ENCODE results near the gene CNGB1.

CNGB1 gene

GRCh38 chr16:57967916-57968315 is 3.0 kb downstream of the CNGB1 start:
- TF ChIP-seq NFIC (IDR thresholded peaks at IDR 0.05) (no peak), YY1 (IDR thresholded peaks at IDR 0.05; ENCODE audit: low read depth) (no peak), ZBTB7A (IDR thresholded peaks at IDR 0.05; ENCODE audit: low read depth) (no peak), TCF12 (IDR thresholded peaks at IDR 0.05; ENCODE audit: low read depth) (no peak), USF1 (IDR thresholded peaks at IDR 0.05) (no peak), CEBPB (IDR thresholded peaks at IDR 0.05) (no peak), TEAD4 (IDR thresholded peaks at IDR 0.05) (no peak), EGR1 (IDR thresholded peaks at IDR 0.05) (no peak), FOXM1 (IDR thresholded peaks at IDR 0.05; ENCODE audit: borderline replicate concordance, low read depth) (no peak), TAF1 (IDR thresholded peaks at IDR 0.05; ENCODE audit: low read depth) (no peak), RAD21 (IDR thresholded peaks at IDR 0.05; ENCODE audit: low read depth) (no peak), CREB1 (IDR thresholded peaks at IDR 0.05; ENCODE audit: low read depth) (no peak), REST (IDR thresholded peaks at IDR 0.05; ENCODE audit: low read depth) (no peak), EP300 (IDR thresholded peaks at IDR 0.05; ENCODE audit: borderline replicate concordance) (no peak), MAX (IDR thresholded peaks at IDR 0.05) (no peak)

GRCh38 chr16:57966986-57967385 is 3.9 kb downstream of the CNGB1 start:
- TF ChIP-seq ZBTB7A (IDR thresholded peaks at IDR 0.05; ENCODE audit: low read depth) = no peak
- TF ChIP-seq MAX (IDR thresholded peaks at IDR 0.05) = no peak
- no peak for TF ChIP-seq CEBPB (IDR thresholded peaks at IDR 0.05)
- no peak for TF ChIP-seq YY1 (IDR thresholded peaks at IDR 0.05; ENCODE audit: low read depth)
- TF ChIP-seq EP300 (IDR thresholded peaks at IDR 0.05; ENCODE audit: borderline replicate concordance) = no peak
- TF ChIP-seq RAD21 (IDR thresholded peaks at IDR 0.05; ENCODE audit: low read depth) = no peak
- TF ChIP-seq REST (IDR thresholded peaks at IDR 0.05; ENCODE audit: low read depth) = no peak
- no peak for TF ChIP-seq USF1 (IDR thresholded peaks at IDR 0.05)
- TF ChIP-seq EGR1 (IDR thresholded peaks at IDR 0.05) = no peak
- TF ChIP-seq TAF1 (IDR thresholded peaks at IDR 0.05; ENCODE audit: low read depth) = no peak
- TF ChIP-seq CREB1 (IDR thresholded peaks at IDR 0.05; ENCODE audit: low read depth) = no peak
- TF ChIP-seq TCF12 (IDR thresholded peaks at IDR 0.05; ENCODE audit: low read depth) = no peak

- TF ChIP-seq CEBPB (IDR thresholded peaks at IDR 0.05) = no peak
- no peak for TF ChIP-seq YY1 (IDR thresholded peaks at IDR 0.05; ENCODE audit: low read depth)
- TF ChIP-seq USF1 (IDR thresholded peaks at IDR 0.05) = no peak
- TF ChIP-seq REST (IDR thresholded peaks at IDR 0.05; ENCODE audit: low read depth) = no peak
- TF ChIP-seq EP300 (IDR thresholded peaks at IDR 0.05; ENCODE audit: borderline replicate concordance) = no peak
- no peak for TF ChIP-seq RAD21 (IDR thresholded peaks at IDR 0.05; ENCODE audit: low read depth)
- TF ChIP-seq CREB1 (IDR thresholded peaks at IDR 0.05; ENCODE audit: low read depth) = no peak
- no peak for TF ChIP-seq EGR1 (IDR thresholded peaks at IDR 0.05)
- no peak for TF ChIP-seq NFIC (IDR thresholded peaks at IDR 0.05)
- no peak for TF ChIP-seq TEAD4 (IDR thresholded peaks at IDR 0.05)
- no peak for TF ChIP-seq FOXM1 (IDR thresholded peaks at IDR 0.05; ENCODE audit: borderline replicate concordance, low read depth)
- no peak for TF ChIP-seq TAF1 (IDR thresholded peaks at IDR 0.05; ENCODE audit: low read depth)
- no peak for TF ChIP-seq ZBTB7A (IDR thresholded peaks at IDR 0.05; ENCODE audit: low read depth)
- no peak for TF ChIP-seq MAX (IDR thresholded peaks at IDR 0.05)
- TF ChIP-seq TCF12 (IDR thresholded peaks at IDR 0.05; ENCODE audit: low read depth) = no peak
Measured at GRCh38 chr16:57966204-57966771, 4.6 kb downstream of the CNGB1 start.
